Activated CD4-positive, alpha-beta T cell treated with anti-CD3 and anti-CD28 coated beads for 48 hours (primary cell): Measurements from ENCODE around the gene CSNK1A1.
"Not testable (repeated sequence)": the region's sequence is repeated elsewhere in the genome, so short reads cannot be mapped to it uniquely, and the experiment has no call there.

ENCODE experiments used
- DNase-seq: peaks from one replicate; pipeline ENCODE4 v3.0.0-alpha.2; 2020

CSNK1A1 gene

DNA sequence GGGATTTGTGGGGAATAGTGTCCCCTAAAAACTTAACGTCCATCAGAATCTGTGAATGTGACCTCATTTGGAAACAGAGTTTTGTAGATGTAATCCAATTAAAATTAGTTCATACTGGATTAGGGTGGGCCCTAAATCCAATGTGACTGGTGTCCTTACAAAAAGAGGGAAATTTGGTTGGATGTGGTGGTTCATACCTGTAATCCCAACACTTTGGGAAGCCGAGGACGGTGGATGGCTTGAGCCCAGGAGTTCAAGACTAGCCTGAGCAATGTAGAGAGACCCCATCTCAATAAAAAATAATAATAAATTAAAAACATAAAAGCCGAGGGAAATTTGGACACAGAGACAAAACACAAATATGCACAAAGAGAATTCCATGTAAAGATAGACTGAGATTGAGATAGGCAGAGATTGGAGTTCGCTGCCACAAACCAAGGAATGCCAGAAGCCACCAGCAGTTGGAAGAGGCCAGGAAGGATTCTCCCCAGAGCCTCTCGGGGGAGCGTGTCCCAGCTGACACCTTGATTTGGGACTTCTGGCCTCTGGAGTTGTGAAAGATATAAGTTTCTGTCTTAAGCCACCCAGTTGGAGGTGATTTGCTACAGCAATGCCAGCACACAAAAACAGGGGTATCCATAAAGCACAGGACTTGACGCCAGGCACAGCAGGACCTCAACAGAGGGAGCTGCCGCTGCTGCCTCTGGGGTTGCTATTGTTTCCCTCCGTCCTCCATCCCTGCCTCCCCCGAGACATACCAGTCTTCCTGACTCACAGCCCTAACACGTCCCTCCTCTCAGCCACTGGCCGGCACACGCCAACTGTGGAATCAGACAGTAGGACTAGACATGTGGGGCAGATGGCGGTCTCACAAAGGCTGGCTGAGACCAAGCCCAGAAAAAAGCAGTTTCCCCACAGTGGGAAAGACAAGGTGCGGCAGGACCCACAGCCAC lies 98.3 kb downstream of the CSNK1A1 start:
- DNase-seq, result no peak

DNA sequence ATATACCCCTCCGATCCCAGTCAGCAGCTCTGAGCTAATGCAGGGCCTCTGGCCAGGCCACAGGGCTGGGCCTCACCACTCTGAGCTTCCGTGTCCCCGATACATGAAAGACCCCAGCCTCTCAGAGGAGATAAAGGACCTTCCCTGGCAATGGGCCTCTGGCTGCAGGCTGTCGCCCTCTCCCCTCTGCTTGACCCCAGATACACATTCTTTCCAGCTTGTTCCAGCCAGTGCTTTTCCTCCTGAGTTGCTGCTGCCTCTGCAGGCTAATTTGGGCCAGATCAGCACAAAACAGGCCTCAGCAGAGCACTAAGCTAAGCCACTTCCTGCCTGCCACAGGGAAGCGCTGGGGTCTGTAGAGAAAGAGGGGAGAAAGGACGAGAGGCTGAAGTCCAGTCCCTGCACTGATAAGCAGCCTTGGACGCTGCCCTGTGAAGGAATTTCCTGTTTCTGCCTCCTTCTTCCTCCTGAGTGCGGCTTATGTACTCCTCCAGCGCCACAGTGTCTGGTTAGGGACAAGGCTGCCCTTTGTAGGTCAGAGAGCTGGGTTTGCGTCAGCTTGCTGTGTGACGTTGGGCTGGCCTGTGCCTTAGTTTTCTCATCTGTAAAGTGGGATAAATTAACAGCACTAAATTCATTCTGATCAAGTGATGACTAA lies 99.1 kb downstream of the CSNK1A1 start:
- DNase-seq, result no peak

DNA sequence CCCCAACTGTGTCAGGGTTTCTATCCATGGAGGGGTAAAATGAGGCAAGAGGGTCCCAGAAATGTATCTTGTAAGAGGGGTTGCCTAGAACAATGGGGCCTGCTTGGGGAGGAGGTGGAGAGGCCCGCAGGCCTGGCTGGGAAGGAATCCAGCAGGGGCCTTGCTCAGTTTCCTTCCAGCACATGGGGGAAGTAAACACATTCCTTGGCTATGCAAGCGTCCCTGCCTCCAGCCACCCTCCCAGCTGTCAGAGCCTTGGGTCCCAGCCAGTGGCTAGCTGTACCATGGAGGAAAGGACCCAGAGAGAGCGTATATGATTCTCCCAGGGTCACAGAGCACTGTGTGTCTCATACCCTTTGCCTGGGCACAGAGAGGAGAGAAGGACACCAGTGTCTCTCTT lies 101.0 kb downstream of the CSNK1A1 start:
- no peak for DNase-seq

DNA sequence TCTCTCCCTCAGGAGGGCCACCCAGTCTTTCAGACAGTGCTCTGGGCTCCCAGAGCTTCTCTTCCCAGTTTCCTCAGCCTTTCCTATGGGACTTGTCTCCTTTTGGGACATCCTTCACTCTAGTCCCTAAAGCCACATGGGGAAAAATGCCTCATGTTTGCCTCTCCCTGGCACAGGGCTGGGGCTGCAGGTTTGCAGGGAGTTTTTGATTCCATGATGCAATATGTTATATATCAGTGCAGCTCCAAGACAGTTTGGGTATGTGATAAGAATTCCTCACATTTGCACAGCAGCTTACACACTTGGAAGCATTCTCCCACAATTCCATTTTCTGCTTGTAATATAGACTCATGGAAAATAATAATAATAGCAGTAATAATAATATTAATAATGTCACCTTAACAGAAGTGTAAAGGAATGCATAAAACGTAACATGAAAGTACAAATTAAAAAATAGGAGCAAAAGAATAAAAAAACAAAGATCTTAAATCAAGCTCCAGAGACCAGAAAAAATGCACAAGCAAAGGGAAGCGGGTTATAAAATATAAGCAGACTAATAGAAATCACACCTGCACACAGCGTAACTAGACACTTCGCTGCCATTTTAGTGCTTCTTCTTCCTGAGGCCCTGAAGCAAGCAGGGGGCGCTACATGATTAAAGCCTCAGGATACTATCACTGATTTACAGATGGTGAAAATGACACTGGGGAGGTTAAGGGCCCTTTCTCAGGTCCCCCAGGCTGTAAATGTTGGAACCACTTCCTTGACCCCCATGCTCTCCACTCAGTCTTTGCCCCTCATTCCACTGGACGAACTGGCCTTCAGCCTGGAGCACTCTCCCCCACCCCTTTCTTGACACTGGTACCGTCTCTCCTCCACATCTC lies 102.2 kb downstream of the CSNK1A1 start:
- DNase-seq, result no peak

DNA sequence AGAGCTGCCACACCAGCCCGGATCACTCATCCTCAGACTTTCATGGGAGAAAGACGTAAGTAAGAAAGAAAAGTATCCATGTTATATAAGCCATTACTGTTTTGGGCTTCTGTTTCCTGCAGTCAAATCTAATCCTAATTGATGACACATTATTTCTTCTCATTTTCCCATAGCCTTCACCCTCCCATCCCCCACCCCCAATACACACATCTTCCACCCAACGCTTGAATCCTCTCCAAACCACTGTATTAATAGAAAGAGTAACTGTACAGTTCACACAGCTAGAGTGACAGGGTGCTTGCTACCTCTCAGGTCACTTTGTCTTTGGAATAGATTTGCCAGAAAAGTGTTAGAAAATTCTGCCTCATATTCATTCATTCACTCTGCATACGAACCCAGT lies 102.8 kb downstream of the CSNK1A1 start:
- no peak for DNase-seq

DNA sequence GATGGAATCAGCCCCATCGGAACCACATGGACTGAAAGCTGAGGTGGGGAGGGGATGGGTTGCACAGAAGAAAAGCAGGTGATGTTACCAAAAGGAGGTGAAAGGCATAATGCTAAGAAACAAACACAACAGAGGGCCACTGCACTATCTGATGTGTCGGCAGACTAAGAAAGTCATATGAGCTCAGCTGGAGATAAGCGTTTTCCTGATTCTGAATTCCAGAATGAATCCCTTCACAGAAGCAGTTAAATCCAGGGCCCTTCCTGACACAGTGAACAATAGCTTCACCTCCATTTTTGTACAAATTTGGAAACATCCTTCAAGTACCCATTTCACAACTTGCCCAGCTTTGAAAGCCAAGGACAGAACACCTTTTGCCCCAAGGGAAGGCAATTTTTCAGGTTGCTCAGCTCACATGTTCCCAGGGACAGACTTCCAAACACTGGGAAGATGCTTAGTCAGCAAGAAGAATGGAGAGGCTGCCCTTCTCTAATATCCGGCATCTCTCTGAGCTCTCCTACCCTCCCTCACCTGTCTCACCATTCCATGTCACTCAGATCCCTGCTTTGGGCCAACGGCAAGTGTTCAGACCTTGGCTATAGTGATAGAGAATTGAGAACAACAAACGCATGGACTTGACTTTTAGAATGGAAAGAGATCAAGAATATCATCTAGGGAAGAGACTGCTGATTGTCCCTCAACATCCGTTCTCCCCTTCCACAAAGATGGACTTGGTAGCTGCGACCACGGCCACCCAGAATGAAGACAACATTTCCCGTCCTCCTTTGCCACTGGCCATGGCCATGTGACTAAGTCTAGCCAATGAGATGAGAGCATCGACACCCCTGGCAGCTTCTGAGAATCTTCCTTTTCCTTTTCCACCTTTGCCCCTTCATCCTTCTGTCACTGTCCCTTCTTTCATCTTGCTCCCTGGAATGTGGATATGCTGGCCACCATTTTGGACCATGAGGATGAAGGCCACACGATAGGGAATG lies 103.6 kb downstream of the CSNK1A1 start:
- no peak for DNase-seq

DNA sequence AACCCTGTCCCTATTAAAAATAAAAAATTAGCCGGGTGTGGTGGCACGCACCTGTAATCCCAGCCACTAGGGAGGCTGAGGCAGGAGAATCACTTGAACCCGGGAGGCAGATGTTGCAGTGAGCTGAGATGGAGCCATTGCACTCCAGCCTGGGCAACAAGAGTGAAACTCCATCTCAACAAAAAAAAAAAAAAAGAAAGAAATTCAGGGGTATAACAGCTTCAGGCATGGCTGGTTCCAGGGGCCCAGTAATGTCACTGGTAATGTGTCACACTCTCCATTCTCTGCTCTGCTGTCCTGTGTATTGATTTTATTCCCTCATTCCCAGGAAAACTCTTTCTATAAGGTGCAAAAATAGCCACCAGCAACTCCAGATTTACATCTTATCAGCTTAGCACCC lies 104.4 kb downstream of the CSNK1A1 start:
- DNase-seq, result not testable (repeated sequence)

DNA sequence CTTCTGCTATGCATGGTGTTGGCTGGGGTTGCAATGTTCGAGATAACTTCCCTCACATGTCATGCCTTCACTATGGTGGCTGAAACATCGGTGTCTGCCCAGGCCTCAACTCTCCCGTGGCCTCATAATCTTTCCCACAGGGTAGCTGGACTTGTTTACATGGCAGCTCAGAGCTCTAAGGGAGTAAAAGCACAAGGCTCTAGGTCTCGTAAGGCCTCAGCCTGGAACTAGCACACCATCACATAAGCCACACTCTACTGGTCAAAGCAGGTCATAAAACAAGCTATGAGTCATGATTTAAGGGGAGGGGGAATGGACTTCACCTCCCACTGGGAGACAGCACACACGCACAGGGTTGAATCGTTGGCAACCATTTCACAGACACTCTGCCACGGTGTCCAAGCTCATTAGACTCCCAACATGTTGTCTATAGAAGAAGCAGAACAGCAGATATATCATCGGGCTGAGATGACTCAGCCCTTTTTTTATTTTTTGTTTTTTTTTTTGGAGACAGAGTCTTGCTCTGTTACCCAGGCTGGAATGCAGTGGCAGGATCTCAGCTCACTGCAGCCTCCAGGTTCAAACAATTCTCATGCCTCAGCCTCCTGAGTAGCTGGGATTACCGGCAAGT lies 105.4 kb downstream of the CSNK1A1 start:
- DNase-seq, result no peak

DNA sequence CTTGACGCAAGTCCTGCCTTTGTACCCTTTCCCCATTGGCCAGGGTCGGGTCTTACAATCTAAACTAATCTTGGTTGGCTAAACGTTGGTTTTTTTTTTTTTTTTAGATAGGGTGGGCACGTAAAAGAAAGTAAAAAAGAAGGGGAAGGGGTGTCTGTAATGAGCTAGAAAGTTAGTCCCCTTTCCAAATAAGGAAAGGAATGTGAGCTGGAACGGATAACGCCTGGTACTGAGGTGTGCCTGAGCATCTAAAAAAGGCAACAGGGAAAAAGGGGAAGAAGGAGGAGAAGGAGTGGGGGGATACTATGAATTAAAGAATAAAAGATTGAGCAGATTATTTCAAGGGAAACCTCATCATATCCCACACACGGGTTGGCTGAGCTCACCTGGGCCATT lies 105.9 kb downstream of the CSNK1A1 start:
- DNase-seq, result no peak

DNA sequence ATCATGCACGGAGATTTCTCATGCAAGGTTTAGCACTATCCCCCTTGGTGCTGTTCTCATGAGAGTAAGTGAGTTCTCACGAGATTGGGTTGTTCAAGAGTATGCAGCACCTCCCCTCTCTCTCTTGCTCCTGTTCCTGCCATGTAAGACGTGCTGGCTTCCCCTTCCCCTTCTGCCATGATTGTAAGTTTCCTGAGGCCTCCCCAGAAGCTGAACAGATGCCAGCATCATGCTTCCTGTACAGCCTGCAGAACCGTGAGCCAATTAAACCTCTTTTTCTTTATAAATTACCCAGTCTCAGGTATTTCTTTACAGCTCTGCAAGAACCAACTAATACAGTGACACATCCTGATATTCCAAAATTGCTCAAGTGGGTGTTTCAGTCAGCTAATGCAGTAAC lies 106.8 kb downstream of the CSNK1A1 start:
- DNase-seq, result not testable (repeated sequence)

DNA sequence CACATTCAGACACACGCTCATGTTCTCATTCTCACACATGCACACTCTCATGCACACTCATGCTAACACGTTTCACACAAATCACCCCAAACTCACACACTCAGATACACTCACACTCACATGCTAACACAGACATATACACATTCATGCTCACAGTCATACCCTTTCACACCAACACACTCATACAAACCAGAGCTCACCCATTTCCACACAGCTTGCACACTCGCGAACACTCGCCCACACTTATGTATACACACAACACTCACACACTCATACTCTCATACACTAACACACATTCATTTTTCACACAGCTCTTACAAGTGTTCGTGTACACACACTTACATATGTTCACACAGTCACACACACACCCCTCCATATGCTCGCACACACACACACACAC lies 108.0 kb downstream of the CSNK1A1 start:
- DNase-seq, result no peak

DNA sequence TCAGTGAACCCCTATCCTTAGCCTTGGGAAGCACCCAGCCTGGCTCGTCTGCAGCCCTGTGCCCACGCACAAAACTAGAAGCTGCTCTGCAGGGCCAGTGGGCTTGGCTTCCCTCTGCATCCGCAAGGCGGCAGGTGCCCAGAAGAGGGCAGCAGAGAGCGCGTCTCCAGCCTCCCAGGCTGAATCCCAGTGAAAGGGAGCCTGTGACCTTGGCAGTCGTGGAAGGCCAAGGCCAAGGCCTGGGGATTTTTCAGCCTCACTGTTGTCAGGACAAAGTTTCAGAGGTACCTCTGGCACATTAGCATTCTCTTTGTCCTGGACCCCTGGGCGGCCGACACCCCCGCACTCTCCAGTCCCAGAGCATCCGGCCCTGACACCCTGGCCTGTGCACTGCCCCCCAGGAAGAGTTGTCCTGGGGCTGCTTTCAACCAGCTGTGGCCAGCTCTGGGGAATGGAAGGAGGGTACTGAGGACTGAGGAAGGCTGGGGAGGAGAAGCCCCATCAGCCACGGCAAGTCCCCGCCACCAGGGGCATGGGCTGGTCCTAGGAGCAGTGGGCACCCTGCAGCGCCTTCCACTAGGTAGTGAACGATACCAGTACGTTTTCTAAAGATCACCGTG lies 108.6 kb downstream of the CSNK1A1 start:
- peak; percentile 87 for DNase-seq
